ENCODE results near the gene ALG3.
"Not testable (repeated sequence)": the region's sequence is repeated elsewhere in the genome, so short reads cannot be mapped to it uniquely, and the experiment has no call there.

The ALG3 gene

GRCh38 chr3:184248454-184249411 lies at the start of gene ALG3:
TSS of gene ALG3 (minus strand) at chr3:184248962. CDS start at chr3:184248940, 22 bp downstream.
- DNase-seq: peak; percentile 69

DNA sequence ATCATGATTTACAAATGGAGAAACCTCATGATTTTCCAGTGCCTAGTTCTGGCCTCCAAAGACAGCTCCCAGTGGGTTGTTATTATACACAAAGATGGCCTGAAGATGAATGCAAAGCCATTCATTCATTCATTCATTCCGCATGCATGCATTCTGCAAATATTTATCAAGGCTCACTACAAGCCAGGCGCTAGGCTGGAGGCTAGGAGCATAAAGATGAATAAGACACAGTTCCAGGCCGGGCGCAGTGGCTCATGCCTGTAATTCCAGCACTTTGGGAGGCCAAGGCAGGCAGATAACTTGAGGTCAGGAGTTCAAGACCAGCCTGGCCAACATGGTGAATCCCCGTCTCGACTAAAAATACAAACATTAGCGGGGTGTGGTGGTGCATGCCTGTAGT lies 47.9 kb upstream of the ALG3 start:
- DNase-seq: no peak

- DNase-seq: no peak
These were observed 47.0 kb upstream of the ALG3 start for GRCh38 chr3:184295771-184296170.

DNA sequence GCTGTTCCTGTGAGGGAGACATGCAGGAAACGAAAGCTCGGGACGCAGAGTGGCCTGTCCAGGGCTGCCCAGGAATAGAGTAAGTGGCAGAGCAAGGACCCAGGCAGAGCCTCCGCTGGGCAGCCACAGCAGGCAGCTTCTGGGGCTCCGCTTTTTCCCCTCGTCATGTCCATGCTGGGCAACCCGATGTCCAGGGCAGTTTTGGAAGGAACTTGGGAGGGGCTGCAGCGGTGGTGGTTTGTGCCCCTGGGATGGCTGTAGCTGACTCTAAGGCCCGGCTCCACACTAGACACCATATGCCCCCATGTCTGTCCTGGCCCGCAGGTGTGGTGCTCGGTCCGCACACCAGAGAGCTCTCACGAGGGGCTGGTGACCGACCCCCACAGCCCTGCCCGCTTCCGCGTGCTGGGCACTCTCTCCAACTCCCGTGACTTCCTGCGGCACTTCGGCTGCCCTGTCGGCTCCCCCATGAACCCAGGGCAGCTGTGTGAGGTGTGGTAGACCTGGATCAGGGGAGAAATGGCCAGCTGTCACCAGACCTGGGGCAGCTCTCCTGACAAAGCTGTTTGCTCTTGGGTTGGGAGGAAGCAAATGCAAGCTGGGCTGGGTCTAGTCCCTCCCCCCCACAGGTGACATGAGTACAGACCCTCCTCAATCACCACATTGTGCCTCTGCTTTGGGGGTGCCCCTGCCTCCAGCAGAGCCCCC lies 43.1 kb upstream of the ALG3 start:
- no peak for DNase-seq

DNA sequence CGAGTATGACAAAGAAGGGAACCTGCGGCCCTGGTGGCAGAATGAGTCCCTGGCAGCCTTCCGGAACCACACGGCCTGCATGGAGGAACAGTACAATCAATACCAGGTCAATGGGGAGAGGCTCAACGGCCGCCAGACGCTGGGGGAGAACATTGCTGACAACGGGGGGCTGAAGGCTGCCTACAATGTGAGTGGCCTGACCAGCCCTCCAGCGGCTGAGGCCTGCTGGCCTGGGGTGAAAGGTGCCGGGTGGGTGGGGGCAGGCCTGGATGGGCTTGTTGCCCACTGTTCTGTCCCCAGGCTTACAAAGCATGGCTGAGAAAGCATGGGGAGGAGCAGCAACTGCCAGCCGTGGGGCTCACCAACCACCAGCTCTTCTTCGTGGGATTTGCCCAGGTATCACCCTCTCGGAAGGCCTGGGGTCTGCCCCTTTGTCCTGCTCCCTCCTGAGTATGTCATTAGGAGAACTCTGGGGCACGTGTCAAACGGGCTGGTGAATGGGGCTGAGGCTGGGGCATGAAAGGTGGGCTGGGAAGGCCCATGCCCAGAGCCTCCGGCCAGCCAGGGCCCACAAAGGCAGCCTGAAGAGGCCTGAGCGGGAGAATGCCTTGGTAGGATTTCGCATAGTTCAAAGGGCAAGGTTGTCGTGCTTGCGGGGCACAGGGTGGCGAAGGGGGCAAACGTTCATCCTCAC lies 42.4 kb upstream of the ALG3 start:
- no peak for DNase-seq

DNA sequence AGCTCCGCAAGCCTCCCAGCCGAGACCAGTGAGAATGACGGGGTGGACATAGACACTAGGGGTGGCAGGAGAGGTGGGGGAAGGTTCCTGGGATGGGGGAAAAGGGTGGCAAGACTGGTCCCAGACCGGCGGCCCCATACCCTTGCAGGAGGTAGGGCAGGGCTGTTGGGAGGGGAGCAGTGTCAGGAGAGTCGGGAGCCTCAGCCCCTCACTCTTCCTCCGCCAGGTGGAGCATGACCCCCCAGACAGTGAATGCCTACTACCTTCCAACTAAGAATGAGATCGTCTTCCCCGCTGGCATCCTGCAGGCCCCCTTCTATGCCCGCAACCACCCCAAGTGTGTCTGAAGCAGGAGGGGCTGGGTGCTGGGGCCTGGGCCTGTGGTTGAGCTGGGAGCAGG lies 41.6 kb upstream of the ALG3 start:
- DNase-seq: no peak

GRCh38 chr3:184289426-184289938 lies 40.7 kb upstream of the ALG3 start:
- peak; percentile 30 for DNase-seq

- peak; percentile 72 for DNase-seq
These were observed 35.9 kb upstream of the ALG3 start for GRCh38 chr3:184284696-184285095.

DNA sequence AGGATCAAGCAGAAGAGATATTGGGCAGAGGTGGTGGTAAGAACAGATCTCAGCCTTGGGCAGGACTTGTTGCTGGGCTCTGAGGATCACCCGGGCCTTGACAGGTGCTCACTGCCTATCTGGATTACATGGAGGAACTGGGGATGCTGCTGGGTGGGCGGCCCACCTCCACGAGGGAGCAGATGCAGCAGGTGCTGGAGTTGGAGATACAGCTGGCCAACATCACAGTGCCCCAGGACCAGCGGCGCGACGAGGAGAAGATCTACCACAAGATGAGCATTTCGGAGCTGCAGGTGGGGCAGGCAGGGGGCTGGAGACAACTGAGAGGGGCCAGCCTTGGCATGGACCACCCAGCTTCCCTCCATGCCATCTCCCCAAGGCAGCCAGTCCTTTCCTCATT lies 34.9 kb upstream of the ALG3 start:
- DNase-seq: no peak

DNA sequence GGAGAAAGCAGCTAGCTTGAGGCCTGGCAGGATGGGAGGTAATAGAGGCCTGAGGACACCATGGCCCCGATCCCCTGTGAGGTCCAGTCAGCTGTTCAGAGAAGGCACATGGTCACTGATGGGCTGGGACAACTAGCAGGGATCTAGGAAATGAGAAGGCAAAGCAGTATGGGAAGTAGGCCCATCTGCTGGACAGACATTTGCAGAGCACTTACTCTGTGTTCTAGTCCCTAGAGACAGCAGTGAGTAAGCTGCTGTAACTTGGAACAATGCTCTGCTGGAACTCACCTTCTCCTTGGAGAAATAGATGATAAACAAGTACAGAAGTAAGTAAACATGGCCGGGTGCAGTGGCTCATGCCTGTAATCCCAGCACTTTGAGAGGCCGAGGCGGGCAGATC lies 34.2 kb upstream of the ALG3 start:
- no peak for DNase-seq

GRCh38 chr3:184277366-184277765 lies 28.6 kb upstream of the ALG3 start:
- no peak for DNase-seq

DNA sequence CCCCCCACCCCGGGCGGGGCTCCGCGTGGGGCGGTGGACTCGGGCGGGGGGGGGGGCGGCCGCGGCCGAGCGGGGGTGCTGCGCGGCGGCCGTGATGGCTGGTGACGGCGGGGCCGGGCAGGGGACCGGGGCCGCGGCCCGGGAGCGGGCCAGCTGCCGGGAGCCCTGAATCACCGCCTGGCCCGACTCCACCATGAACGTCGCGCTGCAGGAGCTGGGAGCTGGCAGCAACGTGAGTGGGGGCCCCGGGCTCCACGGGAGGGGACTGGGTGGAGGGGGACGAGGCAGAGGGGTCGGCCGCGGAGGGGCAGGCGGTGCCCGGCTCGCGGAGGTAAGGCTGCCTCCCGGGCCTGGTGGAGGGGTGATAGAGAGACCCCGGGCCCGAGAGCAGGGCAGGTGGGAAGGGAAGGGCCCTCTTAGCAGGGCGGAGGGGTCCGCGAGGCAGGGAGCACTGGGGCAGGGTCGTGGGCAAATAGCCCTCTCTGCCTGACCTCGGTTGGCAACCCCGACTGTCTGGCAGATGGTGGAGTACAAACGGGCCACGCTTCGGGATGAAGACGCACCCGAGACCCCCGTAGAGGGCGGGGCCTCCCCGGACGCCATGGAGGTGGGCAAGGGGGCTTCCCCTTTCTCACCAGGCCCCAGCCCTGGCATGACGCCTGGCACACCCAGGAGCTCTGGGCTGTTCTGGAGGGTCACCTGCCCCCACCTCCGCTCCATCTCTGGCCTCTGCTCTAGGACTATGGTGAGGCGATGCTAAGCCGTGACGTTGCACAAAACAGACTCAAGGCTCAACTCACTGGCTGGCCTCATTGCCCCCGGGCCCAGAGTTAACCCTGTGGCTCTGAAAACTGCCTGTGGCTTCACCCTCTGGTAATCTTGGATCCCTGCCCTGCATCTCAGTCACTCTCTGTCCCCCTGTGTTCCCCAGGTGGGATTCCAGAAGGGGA lies 27.5 kb upstream of the ALG3 start, which contains the start of gene ECE2:
TSS of gene ECE2 (plus strand) at position 62 of the 950 bp plus-strand sequence. CDS start at position 194, 132 bp downstream.
- no peak for DNase-seq

DNA sequence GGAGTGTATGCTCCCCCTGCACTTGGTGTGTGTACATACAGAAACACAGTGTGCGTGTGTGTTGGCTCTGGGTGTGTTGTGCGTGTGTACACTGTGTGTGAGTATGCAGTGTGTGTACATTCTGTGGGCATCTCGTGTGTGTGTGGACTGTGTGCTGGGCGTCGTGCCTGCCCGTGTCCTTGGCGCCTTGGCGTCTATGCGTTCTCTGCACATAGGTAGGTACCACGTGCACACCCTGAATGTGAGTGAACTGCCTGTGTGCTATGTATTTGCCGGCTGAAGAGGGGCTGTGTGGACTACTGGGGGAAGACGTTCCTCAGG lies 26.6 kb upstream of the ALG3 start:
- no peak for DNase-seq

DNA sequence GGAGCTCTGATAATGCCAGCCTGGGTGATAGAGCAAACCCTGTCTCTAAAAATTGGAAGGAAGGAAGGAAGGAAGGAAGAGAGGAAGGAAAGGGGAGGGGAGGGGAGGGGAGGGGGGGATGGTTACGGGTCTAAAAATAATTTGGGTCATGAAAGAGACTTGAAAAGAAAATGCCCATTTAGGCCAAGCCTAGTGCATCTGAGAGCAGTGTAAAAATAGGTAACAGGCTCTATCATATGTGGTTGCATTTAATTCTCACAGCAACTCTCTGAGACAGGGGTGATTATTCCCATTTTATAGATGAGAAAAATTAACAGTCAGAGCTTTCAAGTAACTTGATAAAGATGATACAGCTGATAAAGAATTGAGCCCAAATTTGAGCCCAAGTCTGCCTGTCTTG lies 23.5 kb upstream of the ALG3 start:
- DNase-seq: no peak

GRCh38 chr3:184267249-184267648 lies 18.5 kb upstream of the ALG3 start:
- DNase-seq: not testable (repeated sequence)

DNA sequence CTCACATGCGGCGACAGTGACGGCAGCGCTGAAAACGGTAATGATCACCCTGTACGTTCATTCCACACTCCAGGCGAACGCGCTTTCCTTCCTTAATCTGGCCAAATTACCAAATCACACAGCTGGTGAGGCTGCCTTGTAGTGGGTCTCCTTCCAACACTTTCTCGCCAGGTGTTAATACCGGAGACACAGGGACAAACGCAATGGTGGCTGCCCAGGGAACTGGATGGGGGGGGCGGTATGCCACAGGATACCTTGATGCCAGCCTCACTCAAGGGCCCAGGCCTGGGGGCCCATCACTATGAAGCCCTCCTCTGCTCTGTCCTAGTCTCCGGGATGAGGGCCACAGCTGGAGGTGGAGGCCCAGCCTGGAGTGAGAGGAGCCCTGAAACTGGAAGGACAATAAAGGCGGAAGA lies 14.0 kb upstream of the ALG3 start:
- DNase-seq: no peak

DNA sequence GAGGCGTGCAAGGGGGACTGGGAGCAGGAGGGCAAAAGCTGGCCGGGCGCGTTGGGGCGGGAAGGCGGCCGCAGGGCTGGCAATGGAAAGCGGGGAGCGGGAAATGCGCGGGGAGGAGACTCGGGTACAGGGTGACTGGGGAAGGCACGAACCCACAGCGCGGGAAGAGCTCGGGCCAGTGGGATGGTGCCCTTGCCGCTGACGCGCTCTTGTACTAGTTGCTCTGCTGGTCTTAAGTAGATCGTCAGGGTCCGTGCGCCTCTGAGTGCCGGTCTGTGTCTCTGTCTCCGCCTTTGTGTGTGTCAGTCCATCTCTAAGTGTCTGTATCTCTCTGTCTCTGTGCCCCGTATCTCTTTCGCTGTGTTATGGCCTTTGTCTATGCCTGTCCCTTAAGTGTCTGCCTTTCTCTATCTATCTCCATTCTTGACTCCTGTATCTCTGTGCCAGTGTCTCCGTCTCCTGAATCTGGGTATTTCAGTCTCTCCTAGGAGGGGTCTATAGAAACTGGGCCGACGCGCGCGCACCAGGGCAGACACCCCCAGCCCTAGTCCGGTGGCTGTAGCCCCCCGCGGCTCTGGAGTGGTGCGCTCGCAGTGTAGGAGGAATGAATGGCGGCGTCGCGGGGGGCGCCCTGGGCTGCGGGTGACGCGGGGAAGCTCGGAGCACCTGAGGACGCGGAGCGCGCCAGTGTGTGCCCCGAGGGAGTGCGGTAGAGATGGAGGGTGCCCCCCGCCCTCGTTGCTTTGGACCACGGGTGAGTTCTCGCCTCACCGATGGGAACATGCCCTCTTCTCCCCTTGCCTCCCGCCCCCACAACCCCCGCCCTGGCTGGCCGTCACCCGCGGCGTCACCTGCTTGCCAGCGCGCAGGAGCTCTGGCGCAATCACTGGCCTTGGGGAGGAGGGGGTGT lies 13.3 kb upstream of the ALG3 start:
- DNase-seq: no peak

- peak; percentile 92 for DNase-seq
These were observed 12.6 kb upstream of the ALG3 start, which contains the start of gene CAMK2N2 for GRCh38 chr3:184261270-184261853. TSS of gene CAMK2N2 (minus strand) at chr3:184261553. CDS start at chr3:184261285, 268 bp downstream.

DNA sequence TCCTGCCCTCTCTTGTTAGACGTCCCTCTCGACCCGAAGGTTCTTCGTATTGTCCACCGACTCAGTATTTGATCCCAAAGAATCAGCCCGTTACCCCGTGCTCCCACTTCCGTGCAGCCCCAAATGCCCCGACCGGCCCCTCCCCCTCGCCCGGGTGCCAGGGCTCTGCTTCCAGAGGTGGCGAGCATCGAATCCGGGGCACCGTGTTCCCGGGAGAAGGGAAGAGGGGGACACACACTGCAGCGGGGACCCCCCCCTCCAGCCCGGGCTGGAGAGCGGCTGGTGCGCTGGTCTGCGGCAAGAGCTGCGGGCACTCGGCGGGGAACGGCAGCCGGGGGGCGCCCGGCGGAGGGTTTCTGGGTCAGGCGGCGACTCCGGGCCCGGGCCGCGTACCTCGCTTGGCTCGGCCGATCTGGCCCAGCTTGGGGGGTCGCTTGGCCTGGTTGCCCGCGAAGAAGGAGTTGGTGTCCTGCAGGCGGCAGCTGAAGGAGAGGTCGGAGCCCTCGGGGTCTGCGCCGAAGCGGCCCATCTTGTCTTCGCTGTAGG lies 12.0 kb upstream of the ALG3 start:
- no peak for DNase-seq

All from NCI-H446 treated with DMSO at 0.1 percent for 48 hours (cell line).